NCI-H128 (cell line): ENCODE data around the gene SPNS2.

Source experiments
- DNase-seq: peaks from one replicate; lab custom pipeline; 2025; ENCODE audit not compliant: unreplicated experiment; lab: John Stamatoyannopoulos, UW

The SPNS2 gene, protein sequence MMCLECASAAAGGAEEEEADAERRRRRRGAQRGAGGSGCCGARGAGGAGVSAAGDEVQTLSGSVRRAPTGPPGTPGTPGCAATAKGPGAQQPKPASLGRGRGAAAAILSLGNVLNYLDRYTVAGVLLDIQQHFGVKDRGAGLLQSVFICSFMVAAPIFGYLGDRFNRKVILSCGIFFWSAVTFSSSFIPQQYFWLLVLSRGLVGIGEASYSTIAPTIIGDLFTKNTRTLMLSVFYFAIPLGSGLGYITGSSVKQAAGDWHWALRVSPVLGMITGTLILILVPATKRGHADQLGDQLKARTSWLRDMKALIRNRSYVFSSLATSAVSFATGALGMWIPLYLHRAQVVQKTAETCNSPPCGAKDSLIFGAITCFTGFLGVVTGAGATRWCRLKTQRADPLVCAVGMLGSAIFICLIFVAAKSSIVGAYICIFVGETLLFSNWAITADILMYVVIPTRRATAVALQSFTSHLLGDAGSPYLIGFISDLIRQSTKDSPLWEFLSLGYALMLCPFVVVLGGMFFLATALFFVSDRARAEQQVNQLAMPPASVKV

DNA sequence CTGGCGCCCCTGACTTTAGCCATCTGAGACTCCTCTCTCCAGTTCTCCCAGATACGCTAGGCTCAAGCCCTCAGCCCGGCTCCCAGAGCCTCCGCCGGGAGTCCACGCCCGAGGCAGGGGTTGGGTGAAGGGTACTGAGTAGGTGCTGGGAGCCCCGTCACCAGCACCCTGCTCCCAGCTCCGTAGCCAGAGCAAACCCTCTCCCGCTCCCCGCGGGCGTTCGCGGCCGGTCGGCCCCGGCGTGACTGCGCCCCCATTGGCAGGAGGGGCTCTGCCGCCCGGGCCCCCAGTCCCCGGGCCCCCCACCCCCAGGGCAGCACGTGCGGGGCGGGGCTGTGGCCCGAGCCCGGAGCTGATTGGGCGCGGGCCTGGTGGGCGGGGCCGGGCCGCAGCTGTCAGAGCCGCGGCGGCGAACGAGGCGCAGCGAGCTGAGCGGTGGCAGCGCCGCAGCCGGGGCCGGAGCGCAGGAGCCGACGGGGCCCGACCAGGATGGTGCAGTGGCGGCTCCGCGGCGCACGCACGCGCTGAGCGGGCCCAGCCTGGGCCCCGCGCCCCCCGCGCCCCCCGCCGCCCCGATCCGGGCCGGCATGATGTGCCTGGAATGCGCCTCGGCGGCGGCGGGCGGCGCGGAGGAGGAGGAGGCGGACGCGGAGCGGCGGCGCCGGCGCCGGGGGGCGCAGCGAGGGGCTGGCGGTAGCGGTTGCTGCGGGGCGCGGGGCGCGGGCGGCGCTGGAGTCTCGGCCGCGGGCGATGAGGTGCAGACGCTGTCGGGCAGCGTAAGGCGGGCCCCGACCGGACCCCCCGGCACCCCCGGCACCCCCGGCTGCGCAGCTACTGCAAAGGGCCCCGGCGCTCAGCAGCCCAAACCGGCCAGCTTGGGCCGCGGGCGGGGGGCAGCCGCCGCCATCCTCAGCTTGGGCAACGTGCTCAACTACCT lies at the start of gene SPNS2:
Gene SPNS2, plus strand, starts transcription at position 421 of the 937 bp plus-strand sequence. Its CDS starts 167 bp downstream, at position 588.
- DNase-seq, result peak; percentile 37

DNA sequence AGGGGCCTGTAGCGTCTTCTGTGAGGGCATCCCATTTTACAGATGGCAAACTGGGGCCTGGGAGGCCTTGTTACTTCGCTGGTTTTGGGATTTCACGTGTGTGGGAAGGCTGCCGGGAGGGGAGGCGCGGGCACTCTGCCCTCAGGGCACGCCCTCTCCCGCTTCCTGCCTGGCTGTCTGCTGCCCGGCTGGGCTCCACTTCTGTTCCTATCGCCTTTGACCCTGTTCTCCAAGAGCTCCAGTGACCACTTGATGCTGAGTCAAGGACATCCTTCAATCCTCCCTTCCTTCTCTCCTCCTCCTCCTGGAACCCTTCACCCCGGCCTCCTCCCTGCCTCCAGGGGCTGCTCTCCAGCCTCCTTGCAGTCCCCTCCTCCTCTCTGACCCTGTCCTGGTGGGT lies 48.9 kb upstream of the SPNS2 start:
- DNase-seq, result no peak

- DNase-seq, result no peak
Observed at GRCh38 chr17:4450710-4451316, 47.9 kb upstream of the SPNS2 start.

DNA sequence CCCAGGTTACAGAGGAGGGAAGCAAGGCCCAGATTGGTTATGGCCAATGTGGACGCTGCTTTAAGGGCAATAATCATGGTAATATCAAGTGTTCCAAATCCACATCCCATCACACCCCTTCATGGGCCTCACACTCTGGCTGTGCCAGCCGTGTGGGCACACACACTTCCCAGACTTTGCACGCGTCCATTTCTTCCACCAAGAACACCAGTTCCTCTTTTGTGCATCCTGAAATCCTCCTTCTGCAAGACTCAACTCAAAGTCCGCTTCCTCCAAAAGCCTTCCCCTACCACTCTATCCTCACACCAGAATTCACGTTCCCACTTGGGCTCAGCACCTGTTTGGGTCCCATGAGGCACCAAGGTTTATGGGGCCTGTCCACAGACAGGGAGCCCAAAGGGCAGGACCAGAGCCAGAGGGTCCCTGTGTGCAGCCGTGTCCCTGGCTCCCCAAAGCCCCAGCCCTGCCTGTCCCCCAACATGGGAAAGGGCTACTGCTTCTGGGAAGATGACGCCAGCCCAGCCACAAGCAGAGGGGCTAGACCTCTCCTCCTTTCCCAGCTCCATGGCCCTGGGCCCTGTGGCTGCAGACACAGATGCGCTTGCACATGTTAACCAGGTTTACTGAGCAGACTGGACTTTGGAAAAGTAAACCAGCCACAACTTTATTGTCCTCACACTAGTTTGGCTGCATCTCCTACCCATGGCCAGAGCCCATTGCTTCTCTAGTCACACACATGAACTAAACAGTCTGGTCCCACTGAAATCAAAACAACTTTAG lies 44.7 kb upstream of the SPNS2 start:
- no peak for DNase-seq

DNA sequence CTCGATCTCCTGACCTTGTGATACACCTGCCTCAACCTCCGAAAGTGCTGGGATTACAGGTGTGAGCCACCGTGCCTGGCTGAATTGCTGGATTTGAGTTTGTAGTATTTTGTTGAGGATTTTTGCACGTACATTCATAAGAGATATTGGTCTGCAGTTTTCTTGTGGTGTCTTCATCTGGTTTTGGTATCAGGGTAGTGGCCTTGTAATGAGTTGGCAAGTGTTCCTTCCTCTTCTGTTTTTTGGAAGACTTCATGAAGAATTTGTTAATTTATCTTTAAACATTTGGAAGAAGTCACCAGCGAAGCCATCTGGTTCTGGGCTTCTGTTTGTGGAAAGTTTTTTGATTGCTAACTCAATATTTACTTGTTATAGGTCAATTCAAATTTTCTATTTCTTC lies 38.0 kb upstream of the SPNS2 start:
- DNase-seq, result no peak

DNA sequence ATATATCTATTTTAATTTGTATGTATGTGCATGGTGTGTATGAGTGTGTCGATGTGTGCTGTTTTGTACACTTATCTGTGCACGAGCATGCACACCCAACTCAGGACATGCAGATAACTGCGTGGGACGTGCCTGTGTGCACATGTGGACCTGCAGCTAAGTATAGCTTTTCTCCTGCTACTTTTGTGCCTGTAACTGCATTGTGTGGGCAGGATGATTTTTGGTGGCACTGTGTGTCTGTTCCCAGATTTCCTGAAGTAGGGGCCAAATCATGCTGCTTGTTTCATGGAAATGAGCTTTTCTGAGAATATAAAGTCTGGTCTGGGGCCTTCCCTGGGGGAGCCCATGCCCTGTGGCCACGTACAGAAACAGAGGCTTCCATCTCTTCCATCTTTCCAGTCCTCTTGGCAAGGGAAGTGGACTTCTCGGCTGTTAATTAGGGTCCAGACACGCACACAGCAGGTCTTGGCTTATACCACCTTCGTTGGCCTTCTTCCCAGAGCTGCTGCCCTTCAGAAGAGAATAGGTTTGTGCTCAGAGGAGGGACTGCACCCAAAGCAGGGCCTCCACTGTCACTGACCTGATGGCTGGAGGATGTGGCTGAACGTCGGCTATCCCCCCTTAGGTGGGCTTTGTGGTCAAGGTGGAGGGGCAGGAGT lies 34.7 kb upstream of the SPNS2 start:
- no peak for DNase-seq

DNA sequence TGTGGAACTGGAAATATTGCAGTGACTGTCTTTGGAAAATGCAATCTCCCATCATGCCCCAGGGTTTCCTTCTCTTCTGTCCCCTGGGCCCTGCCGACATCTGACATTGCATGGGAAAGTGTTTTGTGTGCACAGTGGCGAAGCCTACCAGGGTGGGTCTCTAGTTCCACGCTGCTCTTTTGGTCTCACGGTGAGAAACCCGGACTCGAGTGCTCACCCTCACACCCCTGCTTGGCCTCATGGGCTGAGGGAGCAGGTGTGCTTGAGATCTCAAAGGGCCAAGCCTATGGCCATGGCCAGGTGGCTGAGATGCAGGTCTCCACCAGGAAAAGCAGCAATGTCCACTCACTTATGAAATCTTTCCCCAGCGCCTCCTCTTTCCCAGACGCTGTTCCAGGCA lies 32.9 kb upstream of the SPNS2 start:
- no peak for DNase-seq

DNA sequence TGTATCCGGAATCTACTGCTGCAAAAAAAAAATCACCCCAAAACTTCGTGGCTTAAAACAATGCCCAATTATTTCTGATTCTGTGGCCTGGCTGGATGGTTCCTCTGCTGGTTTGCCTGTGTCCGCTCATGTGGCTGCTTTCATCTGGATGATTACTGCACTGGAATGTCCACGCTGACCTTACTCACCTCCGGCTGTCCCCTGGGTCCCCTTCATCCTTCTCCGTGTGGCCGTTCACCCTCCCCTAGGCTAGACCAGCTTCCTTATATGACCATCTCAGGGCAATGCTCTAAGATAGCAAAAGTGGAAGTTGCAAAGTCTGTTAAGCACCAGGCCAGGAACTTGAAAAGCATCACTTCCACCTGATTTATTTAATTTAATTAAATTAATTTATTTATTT lies 31.4 kb upstream of the SPNS2 start:
- no peak for DNase-seq

- DNase-seq, result no peak
Observed at GRCh38 chr17:4469552-4469951, 29.1 kb upstream of the SPNS2 start.

- DNase-seq, result no peak
Observed at GRCh38 chr17:4472286-4472685, 26.4 kb upstream of the SPNS2 start.

DNA sequence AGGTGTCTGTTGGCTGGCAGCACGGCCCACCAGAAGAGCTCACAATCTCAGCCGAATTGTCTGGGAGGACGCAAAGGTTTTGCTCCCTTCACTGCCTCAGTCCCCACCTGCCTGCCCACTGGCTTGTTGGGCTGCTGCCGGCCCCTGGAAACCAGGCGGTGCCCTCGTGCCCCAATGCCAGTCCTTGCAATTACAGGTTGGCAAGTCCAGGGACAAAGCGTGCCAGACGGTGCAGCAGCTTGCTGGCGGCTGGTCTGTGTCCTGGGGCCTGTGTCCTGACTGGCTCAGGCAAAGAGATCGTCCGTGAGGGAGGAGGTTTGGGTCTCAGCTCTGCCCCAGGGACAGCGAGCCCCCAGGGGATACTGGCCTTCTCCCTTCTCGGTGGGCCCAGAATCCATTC lies 24.6 kb upstream of the SPNS2 start:
- DNase-seq, result no peak

- DNase-seq, result no peak
Observed at GRCh38 chr17:4475001-4475400, 23.7 kb upstream of the SPNS2 start.

DNA sequence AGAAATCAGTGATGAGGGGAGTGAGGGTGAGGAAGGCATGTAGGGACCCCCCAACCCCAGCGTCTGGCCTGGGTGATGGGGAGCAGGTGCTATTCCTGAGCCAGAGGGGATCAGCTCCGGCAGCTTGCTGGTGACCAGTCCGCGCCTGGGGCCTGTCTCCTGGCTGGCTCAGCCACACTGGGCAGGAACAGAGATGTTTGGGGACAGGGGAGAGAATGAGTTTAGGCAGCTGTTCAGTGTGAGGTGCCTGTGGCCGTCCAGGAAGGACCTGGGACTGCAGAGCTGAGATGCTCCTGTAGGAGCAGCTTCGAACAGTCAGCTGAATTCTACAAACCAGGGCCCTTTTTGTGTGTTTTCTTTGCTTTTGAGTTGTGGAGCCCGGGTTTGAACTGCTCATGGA lies 23.2 kb upstream of the SPNS2 start:
- DNase-seq, result no peak

DNA sequence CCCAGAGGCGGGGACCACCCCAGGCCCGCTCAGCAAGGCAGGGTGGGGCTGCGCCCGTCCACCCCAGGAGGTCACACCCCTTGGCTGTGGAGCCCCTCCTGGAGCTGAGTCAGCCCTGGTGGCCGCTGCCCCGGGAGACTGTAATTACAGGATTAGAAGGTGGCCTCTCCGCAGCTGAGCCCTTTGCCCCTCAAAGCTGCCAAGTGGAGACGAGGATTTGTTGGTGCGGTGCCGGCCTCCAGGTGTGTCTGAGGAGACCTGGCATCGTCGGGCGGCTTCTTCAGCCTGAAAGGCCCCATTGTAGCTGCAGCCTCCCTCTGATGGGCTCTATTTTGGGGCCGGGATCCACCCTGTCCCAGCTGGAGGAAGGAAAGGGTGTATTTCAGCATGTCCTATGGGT lies 22.7 kb upstream of the SPNS2 start:
- DNase-seq, result no peak

- no peak for DNase-seq
Observed at GRCh38 chr17:4476511-4477070, 22.1 kb upstream of the SPNS2 start.

DNA sequence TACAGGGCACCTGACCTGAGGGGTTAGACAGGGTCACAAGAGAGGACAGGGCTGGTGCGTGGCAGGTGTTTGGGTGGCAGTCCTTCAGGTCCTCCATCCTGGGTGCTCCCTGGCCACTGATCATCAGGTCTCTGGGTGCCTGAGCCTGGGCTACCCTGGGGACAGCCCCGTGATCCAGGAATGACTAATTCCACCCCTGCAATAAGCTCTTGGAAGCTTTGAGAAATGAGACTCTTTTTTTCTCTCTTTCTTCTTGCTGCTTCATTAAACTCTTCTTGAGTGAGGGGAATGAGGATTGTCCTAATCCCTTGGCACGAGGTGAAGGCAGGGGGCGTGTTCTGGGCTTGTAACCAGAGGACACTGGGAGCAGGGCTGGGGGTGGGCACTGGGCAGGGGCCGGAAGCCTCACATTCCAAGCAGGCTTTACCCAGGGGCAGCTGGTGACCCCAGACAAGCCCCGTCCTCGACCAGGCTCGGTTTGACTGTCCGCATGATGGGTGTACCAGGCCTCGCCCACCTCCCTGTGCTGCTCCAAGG lies 21.4 kb upstream of the SPNS2 start:
- DNase-seq, result no peak

- DNase-seq, result no peak
Observed at GRCh38 chr17:4478318-4478830, 20.3 kb upstream of the SPNS2 start.

- no peak for DNase-seq
Observed at GRCh38 chr17:4479340-4479981, 19.2 kb upstream of the SPNS2 start.
